ENCODE measurements around the gene PCLAF.
A peak's percentile ranks its signal among the peaks of the same experiment; 100 is the strongest.

PCLAF gene

GRCh38 chr15:64361259-64361658, 20.0 kb downstream of the PCLAF start:
- TF ChIP-seq EZH2phosphoT487 (IDR thresholded peaks at IDR 0.05; ENCODE audit: borderline replicate concordance, low read length) (no peak), CTCF (IDR thresholded peaks at IDR 0.05; ENCODE audit: low read depth, low read length, poor library complexity, severe bottlenecking) (no peak)
- Histone ChIP-seq H3K4me3 (ENCODE audit: low read length) (no peak overlapping the region), H3K9me2 (replicated peaks; ENCODE audit: control insufficient read depth, low read length) (no peaks in the 10 kb centered on the region), H3K4me2 (ENCODE audit: low read length) (no peak overlapping the region), H3K27me3 (ENCODE audit: control insufficient read depth, low read length) (no peaks in the 10 kb centered on the region), H4K20me1 (ENCODE audit: control insufficient read depth, insufficient read depth, low read depth, low read length) (no peaks in the 10 kb centered on the region), H3K4me1 (ENCODE audit: control insufficient read depth, low read length) (peaks cover 6% of the 10 kb centered on the region), H3K9me3 (ENCODE audit: control insufficient read depth, insufficient read depth, low read length) (no peaks in the 10 kb centered on the region), H3K79me2 (ENCODE audit: control insufficient read depth, low read length) (no peaks in the 10 kb centered on the region), H3F3A (ENCODE audit: control insufficient read depth, insufficient read depth) (peaks cover 45% of the 10 kb centered on the region), H3K36me3 (ENCODE audit: control insufficient read depth, low read length) (peaks cover 36% of the 10 kb centered on the region), H3K27ac (ENCODE audit: low read depth, low read length) (no peak overlapping the region)

- Histone ChIP-seq H3K79me2 (ENCODE audit: control insufficient read depth, low read length) (peaks cover 32% of the 10 kb centered on the region), H3K27ac (ENCODE audit: low read depth, low read length) (peak overlapping the region; percentile 33), H3K9me3 (ENCODE audit: control insufficient read depth, insufficient read depth, low read length) (no peaks in the 10 kb centered on the region), H3F3A (ENCODE audit: control insufficient read depth, insufficient read depth) (peaks cover 36% of the 10 kb centered on the region), H4K20me1 (ENCODE audit: control insufficient read depth, insufficient read depth, low read depth, low read length) (no peaks in the 10 kb centered on the region), H3K4me1 (ENCODE audit: control insufficient read depth, low read length) (peaks cover 16% of the 10 kb centered on the region), H3K9me2 (replicated peaks; ENCODE audit: control insufficient read depth, low read length) (no peaks in the 10 kb centered on the region), H3K27me3 (ENCODE audit: control insufficient read depth, low read length) (no peaks in the 10 kb centered on the region), H3K36me3 (ENCODE audit: control insufficient read depth, low read length) (peaks cover 11% of the 10 kb centered on the region; the same call in 1 of the 2 replicates), H3K4me2 (ENCODE audit: low read length) (peak overlapping the region; percentile 77), H3K4me3 (ENCODE audit: low read length) (peak overlapping the region; percentile 90)
- TF ChIP-seq CTCF (IDR thresholded peaks at IDR 0.05; ENCODE audit: low read depth, low read length, poor library complexity, severe bottlenecking) (no peak), EZH2phosphoT487 (IDR thresholded peaks at IDR 0.05; ENCODE audit: borderline replicate concordance, low read length) (no peak)
Measured at GRCh38 chr15:64356710-64357040, 24.6 kb downstream of the PCLAF start.

- no peaks in the 10 kb centered on the region for H3K9me3 ChIP-seq (ENCODE audit: control insufficient read depth, insufficient read depth, low read length)
- TF ChIP-seq EZH2phosphoT487 (IDR thresholded peaks at IDR 0.05; ENCODE audit: borderline replicate concordance, low read length), result no peak
- TF ChIP-seq CTCF (IDR thresholded peaks at IDR 0.05; ENCODE audit: low read depth, low read length, poor library complexity, severe bottlenecking), result no peak
- no peaks in the 10 kb centered on the region for H3K27me3 ChIP-seq (ENCODE audit: control insufficient read depth, low read length)
- peaks cover 16% of the 10 kb centered on the region for H3K4me1 ChIP-seq (ENCODE audit: control insufficient read depth, low read length)
- peaks cover 34% of the 10 kb centered on the region for H3F3A ChIP-seq (ENCODE audit: control insufficient read depth, insufficient read depth)
- H3K27ac ChIP-seq (ENCODE audit: low read depth, low read length), result peak within 1 kb of the TSS; percentile 33
- H3K9me2 ChIP-seq (replicated peaks; ENCODE audit: control insufficient read depth, low read length), result no peaks in the 10 kb centered on the region
- H3K4me3 ChIP-seq (ENCODE audit: low read length), result peak within 1 kb of the TSS; percentile 90
- peak within 1 kb of the TSS; percentile 77 for H3K4me2 ChIP-seq (ENCODE audit: low read length)
- H3K36me3 ChIP-seq (ENCODE audit: control insufficient read depth, low read length), result peaks cover 8% of the 10 kb centered on the region; the same call in 1 of the 2 replicates
- no peaks in the 10 kb centered on the region for H4K20me1 ChIP-seq (ENCODE audit: control insufficient read depth, insufficient read depth, low read depth, low read length)
- peaks cover 32% of the 10 kb centered on the region for H3K79me2 ChIP-seq (ENCODE audit: control insufficient read depth, low read length)
Measured at GRCh38 chr15:64355944-64356709, 25.1 kb downstream of the PCLAF start, which contains the start of gene CSNK1G1. TSS of gene CSNK1G1 (minus strand) at chr15:64356173. CDS start at chr15:64300499, 55,674 bp downstream.
